RPMI7951 (cell line): ENCODE data around the gene ARL5C. TPM values are rescaled to one million over a fixed set of nuclear protein-coding genes. Genes with fewer than 3 reads are reported as not detected.

Experiments
- DNase-seq: peaks from one replicate; pipeline ENCODE4 v3.0.0-alpha.2; 2012; ENCODE audit warnings: low read depth
- total RNA-seq: library from RNA; depleted of rRNA; stranded (reverse); fragments of >200 nt; shearing (Covaris generic); gene quantifications from 2 replicates; pipeline ENCODE4 v1.2.3, GENCODE V29; 2014

The ARL5C gene
- total RNA-seq, 1 experiment from 2014 or later: not detected

DNA sequence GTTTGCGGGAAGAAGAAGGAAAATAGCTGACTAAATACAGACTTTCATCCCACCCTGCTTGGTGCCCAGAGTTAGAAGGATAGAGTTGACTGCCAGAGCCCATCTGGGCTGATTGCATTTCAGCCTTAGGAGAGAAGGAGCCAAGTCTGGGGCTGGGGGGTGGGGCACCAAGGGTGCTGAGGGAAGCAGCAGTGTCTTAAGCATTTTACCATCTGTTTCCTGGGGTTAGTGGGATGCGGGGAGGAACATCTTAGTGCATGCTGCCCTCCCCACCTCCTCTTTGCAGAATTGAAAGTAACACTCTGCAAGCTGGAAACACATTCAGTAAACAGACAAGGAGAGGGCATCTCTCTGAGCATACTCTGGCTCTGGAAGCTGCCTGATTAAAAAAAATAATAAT, 1.5 kb upstream of the ARL5C start:
- DNase-seq: peak; percentile 17

DNA sequence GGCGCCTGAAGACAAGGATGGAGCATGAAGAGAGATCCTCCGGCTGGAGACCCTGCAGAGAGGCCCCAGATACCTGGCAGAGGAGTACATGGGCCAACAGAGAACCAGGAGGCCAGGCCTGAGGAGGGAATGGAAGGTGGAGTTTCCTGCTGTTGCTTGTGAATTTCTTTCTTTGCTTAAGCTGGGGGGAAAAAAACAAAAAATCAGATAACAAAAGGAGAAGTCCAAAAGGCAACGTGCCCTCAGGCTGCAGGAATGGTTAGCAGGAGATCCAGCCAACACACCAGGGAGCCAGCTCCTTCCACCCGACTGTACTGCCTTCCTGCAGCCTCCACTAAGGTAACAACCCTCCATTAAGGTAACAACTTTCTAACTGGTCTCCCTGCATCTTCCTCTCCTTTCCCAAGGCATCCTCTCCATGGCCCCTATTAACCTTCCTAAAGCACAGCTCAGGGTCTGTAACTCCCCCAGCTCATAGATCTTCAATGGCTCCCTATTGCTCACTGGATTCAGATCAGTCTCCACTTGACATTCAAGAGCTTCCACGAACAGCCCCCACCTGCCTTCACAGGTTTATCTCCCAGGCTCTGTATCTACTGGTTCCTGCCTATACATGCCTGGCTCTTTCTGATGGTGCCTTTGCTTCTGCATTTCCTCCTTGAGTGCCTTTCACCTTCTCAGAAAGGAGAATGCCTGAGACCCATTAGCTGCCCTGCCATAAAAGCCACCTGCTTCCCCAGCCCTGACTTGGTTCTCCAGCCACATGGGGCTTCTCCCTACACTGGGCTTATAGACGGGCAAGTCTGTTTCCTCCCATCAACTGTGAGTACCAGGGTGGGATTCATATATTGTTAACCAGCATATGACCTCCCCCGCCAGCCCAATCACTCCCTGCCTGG, 725 bp upstream of the ARL5C start:
- DNase-seq: no peak

DNA sequence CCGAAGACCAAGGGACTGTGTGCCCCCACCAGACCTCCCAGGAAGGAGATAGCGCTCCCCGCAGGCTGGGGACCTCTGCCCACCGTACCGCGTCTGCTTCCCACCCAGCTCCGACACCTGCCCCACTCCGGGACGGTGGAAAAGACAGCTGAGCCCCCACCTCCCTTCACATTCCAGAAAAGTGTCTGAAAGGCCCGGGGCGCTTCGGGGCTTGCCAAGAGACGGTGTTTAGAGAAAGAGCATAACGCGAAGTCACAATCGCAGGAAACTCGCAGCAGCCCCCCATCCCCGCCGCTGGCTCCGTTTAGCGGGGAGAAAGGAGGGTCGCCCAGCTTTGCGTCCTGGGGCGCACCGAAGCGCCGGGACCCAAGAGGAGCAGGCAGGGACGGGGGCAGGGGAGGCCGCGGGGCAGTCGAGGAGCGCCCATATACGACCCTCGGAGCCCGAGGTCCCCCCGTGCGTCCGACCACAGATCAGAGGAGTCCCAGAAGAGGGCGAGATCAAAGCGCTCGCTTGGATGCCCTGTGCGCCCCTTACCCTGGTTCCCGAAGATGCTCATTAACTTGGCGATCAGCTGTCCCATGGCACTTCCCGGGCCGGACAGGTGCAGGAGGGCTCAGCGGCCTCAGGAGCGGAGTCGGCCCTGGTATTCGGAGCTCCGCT, 652 bp downstream of the ARL5C start:
- no peak for DNase-seq

- DNase-seq: peak; percentile 90
Measured at GRCh38 chr17:39164675-39165143, 1.3 kb downstream of the ARL5C start.

DNA sequence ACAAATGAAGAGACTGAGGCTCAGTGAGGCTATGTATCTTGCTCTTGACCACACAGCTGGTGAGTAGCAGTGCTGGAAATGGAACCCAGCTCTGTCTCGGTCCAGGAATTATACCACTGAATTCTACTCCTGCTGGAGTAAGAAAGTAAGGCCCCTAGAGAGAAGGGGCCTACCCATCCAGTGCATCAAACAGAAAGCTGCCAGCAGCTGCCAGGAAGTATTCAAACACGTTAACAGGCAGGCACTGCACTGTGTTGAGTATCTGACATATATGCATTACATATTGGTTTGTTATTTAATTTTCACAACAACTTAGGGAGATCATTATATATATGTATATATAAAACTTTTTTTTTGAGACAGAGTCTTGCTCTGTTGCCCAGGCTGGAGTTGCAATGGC, 4.0 kb downstream of the ARL5C start:
- no peak for DNase-seq

- no peak for DNase-seq
Measured at GRCh38 chr17:39158623-39159022, 7.3 kb downstream of the ARL5C start.

GRCh38 chr17:39156491-39156890, 9.5 kb downstream of the ARL5C start:
- DNase-seq: no peak

DNA sequence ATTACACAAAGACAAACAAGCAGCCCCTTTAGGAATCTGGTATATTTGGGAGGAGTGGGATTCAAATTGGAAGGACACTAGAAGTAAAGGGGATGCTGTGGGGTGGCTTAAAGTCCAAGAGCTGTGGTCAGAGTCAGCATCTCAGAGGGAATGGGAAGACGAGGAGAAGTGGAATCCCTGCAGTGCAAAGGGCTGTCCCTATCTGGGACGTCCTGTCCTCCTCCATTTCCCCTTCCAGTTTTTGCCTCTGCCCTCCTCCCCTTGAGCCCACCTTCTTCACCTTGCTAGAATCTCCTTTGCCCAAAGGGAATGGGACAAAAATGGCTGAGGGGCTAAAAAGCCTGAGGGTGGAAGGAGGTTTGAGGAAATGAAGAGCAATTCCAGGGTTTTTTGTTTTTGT, 10.3 kb downstream of the ARL5C start:
- no peak for DNase-seq

DNA sequence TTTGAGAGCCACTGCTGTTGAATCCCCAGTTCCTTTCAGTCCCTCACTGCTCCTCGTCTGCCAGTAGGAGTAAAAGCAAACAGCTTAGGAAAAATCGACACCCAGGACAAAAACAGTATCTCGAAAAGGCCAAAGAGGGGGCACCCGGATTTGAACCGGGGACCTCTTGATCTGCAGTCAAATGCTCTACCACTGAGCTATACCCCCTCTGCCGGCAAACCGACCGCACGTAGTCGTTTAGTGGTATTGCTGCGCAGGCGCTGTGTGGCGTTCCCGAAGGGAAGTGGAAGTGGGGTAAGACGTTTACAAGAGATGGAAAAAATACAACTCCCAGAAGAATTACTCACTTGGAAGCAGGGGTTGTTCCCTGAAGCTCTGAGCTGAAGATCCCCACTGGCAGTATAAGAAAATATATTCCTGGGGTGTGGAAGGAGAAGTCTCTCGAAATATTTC, 12.3 kb downstream of the ARL5C start:
- DNase-seq: peak; percentile 84

DNA sequence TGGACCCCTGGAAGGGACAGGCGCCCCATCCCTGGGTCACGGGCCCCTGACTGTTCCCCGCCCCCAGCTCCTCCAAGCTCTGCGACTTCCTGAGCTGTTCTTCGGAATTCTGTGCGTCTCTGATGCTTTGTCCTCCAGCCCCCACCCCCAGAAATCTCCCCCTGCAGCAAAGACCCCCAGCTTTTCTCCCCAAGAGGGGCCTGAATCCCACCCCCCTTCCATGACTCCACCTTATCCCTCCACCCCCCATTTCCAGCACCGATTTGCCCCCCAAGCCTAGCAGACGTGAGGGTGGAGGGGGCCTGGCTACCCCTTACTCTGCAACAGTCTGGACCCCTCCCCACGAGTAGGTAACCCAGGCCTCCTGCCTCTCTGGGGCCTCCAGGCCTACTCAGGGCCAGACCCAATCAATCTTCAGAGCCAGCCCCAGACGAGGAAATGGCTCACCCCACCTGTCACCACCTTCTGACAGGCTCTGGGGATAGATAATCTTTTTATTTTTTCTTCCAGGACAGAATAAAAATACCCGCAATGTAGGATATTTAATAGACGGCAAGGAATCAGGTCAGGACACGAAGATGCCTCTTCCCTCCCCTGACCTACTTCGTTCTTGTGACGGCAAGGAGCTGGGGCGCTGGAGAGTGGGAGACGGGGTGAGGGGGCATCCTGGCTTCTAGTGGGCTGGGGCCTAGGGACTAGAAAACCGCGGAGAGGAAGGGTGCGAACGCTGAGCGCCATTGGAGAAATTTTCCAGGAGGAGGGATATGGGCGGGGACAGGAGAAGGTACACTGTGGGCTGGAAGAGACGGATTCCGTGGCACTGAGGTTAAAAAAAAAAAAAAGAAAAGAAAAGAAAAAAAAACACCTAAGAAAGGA, 13.8 kb downstream of the ARL5C start:
- DNase-seq: no peak

- DNase-seq: no peak
Measured at GRCh38 chr17:39151150-39151942, 14.6 kb downstream of the ARL5C start, which contains the start of gene PLXDC1. PLXDC1 (minus strand) TSS chr17:39151637; CDS start chr17:39151437, 200 bp downstream.

DNA sequence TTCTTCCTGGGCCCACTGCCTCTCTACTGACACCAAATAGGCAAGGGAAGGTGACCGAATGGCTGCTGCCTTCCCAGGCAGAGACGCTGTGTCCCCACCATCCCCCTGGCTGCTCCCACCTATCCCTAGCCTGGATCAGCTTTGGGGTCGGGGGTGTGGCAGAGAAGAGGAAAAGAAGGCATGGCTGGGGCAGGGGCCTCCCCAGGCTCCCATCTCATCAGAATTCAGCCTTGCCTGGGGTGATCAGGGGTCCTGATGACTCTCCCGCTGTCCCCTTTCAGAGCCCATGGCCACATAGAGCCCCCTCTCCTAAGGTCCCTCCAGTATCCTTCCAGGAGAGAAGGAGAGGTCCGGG, 15.2 kb downstream of the ARL5C start:
- DNase-seq: no peak

DNA sequence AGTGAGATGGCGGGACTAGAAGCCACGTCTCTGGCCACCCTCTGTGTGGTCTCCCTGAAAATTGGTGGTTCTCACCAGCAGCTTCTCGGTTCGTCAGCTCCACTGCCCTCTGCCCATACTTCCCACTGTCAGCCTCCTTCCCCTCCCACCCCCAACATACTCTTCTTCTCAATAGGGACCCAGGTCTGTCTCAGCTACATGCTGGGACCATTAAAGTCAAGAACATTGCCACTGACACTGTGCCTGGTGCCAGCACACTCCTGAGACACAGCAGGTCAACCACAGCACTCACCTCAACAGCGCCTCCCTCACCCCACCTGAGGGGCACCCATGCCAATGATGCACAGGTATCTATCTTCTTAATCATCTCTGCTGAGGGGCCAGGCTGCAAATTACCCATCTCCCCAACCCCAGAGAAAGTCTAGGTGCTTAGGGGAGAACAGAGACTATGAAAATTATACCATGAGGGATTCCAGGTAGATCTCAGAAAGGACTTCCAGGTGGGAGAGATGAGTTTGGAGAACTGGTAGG, 15.8 kb downstream of the ARL5C start:
- no peak for DNase-seq

GRCh38 chr17:39147221-39148185, 18.5 kb downstream of the ARL5C start:
- DNase-seq: no peak

GRCh38 chr17:39146273-39146672, 19.7 kb downstream of the ARL5C start:
- no peak for DNase-seq

DNA sequence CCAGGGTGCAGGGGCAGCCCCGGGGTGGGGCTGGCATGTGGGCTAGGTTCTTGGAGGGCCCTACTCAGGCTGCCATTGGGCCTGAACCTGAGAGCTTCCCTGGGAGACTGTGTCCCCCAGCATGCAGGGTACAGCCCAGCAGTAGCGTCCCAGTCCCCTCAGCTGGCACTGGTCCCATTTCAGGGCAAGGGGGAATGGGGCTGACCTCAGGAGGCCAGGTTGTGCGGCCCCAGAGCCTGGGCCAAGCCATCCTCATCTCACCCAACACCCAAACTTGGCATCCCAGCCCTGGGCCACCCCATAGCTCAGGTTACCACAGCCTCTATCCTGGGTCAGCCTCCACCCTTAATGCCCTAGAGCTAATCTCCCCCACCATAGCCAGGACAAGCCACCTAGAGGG, 20.8 kb downstream of the ARL5C start:
- DNase-seq: no peak

GRCh38 chr17:39144416-39144840, 21.5 kb downstream of the ARL5C start:
- peak; percentile 93 for DNase-seq

DNA sequence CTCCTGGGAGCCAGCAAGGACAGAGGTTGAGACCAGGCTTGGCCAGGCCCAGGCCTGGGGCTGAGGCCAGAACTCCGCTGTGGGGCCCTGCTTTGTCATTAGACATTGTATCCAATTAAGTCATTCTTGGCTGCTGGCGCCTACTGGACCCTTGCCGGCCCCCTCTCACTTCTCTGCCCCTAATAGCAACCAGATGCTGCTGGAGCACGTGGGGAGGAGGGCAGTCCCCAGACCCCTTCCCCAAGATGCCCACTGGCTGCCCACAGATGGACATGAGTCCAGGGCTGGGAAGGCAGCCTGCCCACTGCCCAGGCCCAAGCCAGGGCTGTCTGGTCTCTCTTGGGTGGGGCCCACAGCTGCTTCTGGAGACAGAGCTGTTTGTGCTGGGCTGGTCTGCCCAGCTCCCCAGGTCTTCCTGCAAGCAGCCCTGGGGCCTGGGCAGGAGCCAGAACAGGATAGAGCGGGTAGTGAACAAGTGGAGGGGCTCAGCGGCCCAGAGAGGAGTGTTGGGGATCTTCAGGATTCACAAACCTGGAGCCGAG, 22.3 kb downstream of the ARL5C start:
- no peak for DNase-seq

DNA sequence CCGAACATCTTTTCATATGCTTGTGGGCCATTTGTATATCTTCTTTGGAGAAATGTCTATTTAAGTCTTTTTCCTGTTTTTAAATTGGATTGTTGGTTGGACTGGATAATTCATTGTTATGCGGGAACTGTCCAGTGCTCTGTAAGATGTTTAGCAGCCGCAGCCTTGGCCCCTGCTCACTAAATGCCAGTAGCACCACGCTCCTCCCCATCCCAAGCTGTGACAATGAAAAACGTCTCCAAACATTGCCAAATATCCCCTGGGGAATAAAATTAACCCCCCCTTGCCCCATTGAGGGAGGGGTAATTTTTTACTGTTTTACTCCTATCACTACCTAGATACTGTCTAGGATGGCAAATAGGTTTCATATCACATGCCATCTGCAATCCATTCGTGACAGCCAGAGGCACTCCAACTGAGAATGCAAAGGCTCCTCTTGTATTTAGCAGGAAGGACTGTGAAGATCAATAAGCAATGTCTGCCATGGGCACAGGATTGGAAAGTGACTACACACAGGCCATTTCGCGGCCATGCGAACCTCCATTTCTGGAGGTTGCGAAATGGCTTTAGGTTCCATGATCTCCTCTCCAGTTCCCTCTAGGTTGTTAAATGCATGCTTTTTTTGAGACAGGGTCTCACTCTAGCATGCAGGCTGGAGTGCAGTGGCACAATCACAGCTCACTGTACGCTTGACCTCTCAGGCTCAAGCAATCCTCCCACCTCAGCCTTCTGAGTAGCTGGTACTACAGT, 23.9 kb downstream of the ARL5C start:
- no peak for DNase-seq
